HT1080 (cell line): ENCODE data around the gene CCDC69. TPM values are rescaled to one million over a fixed set of nuclear protein-coding genes. Genes with fewer than 3 reads are reported as not detected.
A peak's percentile ranks its signal among the peaks of the same experiment; 100 is the strongest.

Experiments used
- DNase-seq: peaks from one replicate; pipeline ENCODE4 v3.0.0-alpha.2; 2015; ENCODE audit warnings: low read depth
- total RNA-seq: library from RNA; depleted of rRNA; stranded (reverse); fragments of >200 nt; shearing (Covaris generic); gene quantifications from 2 replicates; pipeline ENCODE4 v1.2.3, GENCODE V29; 2014

CCDC69 gene
- total RNA-seq, 1 experiment from 2014 or later = 18.4 TPM

GRCh38 chr5:151168602-151169344 lies 55.1 kb downstream of the CCDC69 start:
- DNase-seq = no peak

DNA sequence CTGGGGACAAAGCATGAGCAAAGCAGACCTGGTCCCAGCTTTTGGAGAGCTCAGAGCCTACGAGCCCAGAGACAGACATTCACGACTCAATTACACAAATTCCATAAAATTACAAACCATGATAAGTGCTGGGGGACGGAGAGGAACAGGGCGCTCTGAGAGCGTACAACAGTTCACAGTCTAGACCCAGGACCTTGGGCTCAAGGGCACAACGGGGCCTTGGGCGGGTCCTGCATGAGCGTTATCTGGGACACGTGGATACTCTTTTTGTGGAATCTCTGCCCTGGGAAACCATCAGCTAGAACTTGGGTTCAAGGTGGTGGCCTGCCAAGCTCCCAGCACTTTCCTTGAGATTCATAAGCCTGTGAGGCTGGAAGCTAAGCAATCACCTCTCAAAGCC lies 56.9 kb downstream of the CCDC69 start:
- no peak for DNase-seq

DNA sequence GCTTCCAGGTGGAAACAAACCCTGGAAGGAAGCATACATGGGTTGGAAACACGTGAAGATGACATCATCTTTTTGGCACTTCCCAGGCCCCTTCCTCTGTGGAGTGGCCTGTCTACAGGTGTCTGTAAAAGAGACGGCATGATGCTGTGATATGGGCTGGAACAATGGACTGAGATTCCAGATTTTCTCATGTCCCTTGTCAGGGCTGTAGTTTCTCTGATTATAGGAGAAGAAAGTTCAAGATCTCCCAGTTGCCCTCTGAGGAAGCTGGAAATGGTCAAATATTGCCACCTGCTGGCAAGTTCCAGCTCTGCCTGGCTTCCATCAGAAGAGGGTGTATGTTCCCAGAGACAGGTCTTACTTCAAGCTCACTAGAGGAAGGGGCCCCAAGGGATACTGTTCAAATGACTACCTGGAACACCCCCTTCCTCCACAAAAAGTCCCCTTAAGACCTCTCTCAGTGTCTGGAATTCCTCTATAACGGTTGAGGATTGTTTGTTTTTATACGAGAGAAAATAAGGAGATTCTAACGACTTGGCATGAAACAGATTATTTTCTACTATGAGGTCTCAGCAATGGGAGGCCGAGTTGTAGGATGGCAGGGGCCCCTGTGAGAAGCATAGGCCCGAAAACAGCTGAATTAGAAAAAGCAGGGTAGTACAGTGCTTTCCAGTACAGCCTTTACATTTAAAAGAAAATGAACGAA lies 59.1 kb downstream of the CCDC69 start:
- DNase-seq = peak; percentile 71

GRCh38 chr5:151162776-151163175 lies 61.1 kb downstream of the CCDC69 start:
- DNase-seq = no peak

DNA sequence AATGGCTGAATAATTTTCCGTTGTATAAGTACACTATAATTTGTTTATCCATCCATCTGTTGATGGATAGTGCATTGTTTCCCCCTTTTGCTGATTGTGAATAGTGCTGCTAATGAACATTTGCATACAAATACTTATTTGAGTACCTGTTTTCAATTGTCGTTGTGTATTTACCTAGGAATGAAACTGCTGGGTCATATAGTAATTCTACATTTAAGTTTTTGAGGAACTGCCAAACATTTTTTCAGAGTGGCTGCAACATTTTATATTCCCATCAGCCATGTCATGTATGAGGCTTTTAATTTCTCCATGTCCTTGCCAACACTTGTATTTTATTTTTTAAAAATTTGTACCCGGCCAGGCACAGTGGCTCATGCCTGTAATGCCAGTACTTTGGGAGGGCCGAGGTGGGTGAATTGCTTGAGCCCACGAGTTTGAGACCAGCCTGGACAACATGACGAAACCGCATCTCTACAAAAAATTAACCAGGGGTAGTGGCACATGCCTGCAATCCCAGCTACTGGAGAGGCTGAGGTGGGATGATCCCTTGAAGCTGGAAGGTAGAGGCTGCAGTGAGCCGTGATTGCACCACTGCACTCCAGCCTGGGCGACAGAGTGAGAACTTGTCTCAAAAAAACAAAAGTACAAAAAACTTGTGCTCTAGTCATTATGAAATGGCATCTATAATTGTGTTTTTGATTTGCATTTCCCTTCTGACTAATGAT lies 64.1 kb downstream of the CCDC69 start:
- DNase-seq = no peak

- DNase-seq = no peak
Observed at GRCh38 chr5:151158287-151158661, 65.6 kb downstream of the CCDC69 start.

DNA sequence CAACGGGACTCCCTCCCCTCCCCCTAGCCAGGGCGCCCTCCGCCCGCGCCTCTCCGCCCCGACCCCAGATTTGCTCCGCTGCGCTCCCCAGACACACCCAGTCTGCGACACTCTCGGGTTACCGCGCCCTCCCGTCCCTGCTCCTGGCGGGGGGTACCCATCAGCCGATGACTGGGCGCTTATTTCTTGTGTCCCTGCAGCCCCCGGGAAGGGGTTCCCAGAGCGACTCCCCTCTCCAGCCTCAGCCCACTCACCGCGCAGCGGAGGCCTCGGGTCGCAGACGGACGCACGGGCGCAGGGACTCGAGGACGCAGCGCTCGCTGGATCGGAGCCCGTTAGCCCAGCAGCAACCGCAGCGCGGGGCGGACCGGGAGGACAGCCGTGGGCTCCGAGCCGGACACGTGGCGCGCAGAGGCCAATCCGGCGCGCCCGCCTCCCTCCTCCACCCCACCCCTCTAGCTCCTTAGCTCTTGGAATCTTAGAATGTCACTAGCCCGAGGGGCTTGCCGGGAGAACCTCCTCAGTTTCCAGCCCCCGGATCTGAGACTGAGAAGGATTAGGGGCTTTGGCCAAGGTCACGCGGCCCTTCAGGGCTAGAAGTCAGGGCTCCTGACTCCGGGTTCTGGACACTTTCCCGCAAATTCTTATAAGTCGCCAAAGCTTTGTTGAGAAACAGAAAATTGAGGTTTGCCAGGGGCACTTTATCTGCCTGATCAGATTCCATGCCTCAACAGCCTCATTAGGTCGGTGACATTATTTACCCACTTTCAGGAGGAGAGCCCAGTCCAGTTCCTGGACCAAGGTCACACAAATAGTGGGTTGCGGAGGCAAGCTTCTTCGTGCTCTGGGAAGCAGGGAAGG lies 66.2 kb downstream of the CCDC69 start, which contains the start of gene ANXA6:
Gene ANXA6 (minus strand): TSS at position 354 of the 861 bp plus-strand sequence. CDS start 9,878 bp downstream, outside the sequence.
- peak; percentile 86 for DNase-seq

GRCh38 chr5:151156507-151157420 lies 67.1 kb downstream of the CCDC69 start:
- peak; percentile 23 for DNase-seq

DNA sequence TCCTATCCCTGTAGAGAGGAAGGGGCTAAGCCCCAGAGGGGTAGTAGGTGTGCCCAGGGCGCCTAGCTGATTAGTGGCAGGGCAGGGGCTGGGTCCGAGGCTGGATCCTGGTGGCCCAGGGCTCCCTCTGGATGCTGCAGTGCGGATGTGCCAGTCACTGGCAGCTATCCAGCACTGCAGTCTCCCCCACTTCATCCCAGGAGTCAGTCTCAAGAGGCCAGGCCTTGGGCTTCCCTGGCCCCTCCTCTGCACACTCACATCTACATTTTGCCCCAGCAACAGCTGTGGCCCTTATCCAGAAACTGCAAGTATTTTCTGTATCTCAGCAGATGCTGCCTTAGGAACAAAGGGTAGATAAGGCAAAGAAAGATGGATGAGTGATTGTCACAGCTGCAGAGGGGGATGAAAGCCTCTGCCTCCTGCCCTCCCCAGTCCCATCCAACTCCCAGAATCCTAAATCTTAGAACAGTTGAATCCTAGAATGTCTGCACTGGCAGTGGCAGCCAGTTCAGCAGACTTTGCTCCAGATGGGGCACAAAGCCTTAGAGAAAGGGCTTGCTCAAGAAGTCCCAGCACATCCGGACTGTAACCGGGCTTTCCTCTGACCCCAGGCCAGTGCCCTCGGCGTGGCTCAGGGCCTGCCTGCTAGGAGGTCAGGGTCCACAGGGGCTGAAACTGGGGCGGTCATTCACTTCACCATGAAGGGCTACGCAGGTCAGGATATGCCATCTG lies 68.0 kb downstream of the CCDC69 start:
- peak; percentile 66 for DNase-seq

DNA sequence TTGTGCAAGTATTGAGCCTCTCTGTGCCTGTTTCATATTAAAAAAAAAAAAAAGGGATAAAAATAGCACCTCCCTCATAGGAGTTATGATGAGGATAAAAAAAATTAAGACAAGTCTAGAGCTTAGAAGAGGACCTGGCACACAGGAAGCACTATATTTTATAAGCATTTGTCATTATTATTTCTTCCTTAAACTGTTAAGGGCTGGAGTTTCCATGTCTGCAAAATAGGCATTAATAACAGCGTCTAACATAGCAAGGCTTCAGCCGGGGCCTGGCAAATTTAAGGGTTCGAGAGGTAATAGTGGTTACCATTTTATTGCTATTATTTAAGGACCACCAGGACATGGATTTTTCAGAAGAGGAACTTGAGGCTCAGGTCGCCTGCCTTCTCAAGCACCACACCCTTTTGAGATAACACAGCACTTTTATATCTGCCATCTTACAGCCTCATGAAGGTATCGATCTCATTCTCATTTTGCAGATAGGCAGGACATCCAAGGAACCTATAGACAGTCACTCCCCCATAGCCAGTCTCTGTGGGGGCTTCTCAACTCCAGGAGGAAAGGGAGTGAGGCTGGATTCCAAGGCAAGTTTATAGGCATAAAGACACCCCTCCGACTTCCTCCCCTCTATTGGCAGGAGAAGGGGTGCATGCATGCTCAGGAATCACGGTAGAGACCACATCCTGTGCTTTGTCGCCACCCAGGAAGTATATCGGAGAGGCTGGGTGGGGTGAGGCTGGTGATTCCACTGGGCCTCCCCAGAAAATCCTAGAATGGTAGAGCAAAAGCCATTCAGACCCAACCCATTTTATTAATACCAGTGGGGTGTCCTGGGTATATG lies 68.7 kb downstream of the CCDC69 start:
- DNase-seq = peak; percentile 48

DNA sequence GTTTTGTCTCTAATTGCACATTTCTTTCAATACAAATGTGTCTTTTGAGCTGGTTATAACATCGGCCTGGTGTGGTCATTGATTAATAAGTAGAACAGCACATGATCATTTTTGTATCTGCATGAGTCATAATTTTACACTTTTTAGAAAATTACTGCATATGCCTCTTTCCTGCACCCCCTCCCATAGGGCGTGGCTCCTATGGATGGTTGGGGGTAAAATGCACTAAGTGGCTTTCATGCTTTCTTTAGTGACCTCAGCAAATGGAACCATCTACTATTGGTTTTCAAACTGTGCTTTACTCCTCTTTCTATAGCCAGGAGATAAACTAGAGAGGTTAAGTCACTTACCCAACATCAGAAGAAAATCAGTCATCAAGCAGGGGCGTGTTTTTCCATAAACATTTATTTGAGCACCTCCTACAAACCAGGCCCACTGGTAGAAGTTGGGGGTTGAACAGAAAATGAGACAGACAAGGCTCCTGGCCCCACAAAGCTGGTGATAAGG lies 70.1 kb downstream of the CCDC69 start:
- DNase-seq = no peak

DNA sequence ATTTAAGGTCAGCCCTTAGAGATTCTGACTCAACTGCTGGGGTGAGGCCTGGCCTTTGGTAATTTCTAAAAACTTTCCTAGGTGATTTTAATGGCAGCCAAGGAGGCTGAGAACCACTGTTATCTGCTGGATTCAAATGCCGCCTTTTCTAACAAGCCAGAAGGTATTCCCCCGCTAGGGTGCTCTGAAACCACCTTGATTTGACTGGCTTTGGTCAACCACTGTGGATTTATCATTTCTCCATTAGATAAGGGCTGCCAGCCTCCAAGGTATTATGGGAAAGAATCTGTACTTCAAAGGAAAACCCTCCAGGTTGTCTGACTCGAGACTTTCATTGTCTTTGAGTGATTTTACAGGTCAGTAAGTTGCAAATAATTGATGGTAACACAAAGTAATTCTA lies 70.6 kb downstream of the CCDC69 start:
- no peak for DNase-seq

DNA sequence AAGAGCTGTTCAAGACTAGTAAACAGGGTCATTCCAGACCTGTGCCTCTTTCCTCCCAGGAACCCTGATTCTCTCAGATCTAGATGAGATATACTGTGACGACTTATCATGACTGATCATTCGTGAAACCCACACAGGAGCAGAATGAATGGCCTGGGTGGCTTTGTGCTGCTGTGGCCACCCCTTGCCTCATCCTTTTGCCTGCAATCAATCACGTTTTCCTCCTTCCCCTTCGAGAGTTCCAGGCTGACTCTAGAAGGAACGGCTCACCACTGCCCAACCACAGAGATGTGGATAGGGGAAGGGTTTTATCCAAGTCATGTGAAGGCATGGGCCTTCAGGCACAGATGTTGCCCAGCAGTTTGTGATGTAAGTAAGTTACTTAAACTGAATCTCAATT lies 72.1 kb downstream of the CCDC69 start:
- DNase-seq = no peak

DNA sequence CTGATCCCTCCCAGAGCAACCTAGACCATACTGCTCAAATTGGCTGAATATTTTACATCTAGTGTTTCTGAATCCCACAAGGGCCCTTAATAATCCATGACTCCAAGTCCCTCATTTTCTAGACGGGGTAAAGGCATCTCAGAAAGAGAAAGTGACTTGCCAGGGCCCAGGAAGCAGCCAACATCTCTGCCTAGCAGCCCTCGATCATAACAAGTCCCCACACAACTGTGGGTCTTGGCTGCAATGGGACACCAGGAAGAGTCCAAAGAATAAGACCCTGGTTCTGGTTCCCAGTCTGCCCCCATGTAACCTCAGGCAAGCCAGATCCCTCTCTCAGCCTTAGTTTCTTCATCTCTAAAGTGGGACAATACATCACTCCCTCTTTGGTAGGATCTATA lies 72.6 kb downstream of the CCDC69 start:
- no peak for DNase-seq

DNA sequence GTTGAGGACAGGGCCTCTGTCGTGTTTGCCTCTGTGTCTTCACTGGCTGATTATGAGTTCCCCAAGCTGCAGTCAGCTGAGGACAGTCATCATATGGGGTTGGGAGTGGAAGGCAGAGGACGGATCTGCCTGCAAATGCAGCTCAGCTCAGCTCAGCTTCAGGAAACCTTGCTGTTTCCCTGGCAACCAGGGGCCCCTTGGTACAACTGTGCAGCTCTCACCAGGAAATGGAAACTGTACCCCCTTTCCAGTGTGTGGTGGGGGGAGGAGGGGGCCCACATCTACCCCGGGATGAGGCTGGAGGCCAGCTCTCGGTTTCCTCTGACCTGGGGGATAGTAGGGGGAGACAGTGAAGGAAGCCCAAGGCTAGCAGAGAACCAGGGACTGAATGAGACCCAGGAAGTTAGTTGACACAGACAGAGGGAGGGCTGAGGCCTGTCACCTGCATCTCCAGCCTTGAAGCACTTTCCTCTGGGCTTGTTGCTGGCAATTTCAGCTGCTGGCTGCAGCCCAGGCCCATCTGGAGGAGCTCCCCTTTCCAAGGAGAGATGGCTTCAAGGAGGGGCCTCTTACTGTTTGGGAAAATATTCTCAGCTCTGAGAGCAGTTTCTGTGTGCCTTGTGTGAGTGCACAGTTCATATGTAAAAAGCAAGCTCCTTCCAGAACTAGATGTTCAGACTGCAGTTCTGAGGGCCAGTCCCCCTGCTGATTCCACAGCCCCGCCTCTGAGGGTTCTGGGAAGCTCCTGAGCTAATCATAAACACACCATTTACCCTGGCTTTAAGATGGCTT lies 73.2 kb downstream of the CCDC69 start:
- DNase-seq = peak; percentile 13

DNA sequence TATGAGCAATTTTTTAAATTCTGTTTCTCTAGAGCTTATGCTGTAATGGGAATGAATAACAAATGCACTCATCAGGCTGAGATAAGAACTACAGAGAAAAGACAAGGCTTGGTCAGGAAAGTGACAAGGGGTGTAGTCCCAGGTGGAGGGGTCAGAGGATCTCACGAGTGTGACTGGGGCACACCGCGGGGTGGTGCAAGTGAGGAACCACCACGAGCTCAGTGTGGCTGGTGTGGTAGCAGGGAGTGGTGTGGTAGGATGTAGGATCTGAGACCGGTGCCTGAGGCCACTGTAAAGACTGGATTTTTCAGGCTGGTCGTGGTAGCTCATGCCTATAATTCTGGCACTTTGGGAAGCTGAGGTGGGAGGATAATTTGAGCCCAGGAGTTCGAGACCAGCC lies 75.3 kb downstream of the CCDC69 start:
- DNase-seq = no peak

- DNase-seq = no peak
Observed at GRCh38 chr5:151147033-151147432, 76.9 kb downstream of the CCDC69 start.
